Smooth muscle cell (in vitro differentiated cells): ENCODE results near the gene DNAI1. TPM values are rescaled to one million over a fixed set of nuclear protein-coding genes. Genes with fewer than 3 reads are reported as not detected.

Experiments
- DNase-seq: peaks from one replicate; lab custom pipeline; 2025; ENCODE audit not compliant: unreplicated experiment; lab: John Stamatoyannopoulos, UW
- H2AFZ ChIP-seq: fragments of 200-600 bp; sonication (generic); 2 replicates; pipeline ENCODE4 v1.6.0; 2016; ENCODE audit warnings: antibody characterized with exemption, low read depth, mild to moderate bottlenecking
- H3F3A ChIP-seq: fragments of 200-600 bp; sonication (generic); 2 replicates; pipeline ENCODE4 v1.6.0; 2017; ENCODE audit warnings: antibody characterized with exemption, low read depth
- H3K27ac ChIP-seq: fragments of 200-600 bp; sonication (generic); 2 replicates; pipeline ENCODE4 v1.5.1; 2016; ENCODE audit warnings: low read depth, mild to moderate bottlenecking
- H3K27me3 ChIP-seq: fragments of 200-600 bp; sonication (generic); 2 replicates; pipeline ENCODE4 v1.6.1; 2016; ENCODE audit warnings: low read depth, mild to moderate bottlenecking
- H3K36me3 ChIP-seq: fragments of 200-600 bp; sonication (generic); 2 replicates; pipeline ENCODE4 v1.5.1; 2016; ENCODE audit warnings: low read depth
- H3K4me1 ChIP-seq: fragments of 200-600 bp; sonication (generic); 2 replicates; pipeline ENCODE4 v1.5.1; 2016; ENCODE audit warnings: low read depth
- H3K4me2 ChIP-seq: fragments of 200-600 bp; sonication (generic); 2 replicates; pipeline ENCODE4 v1.6.0; 2016; ENCODE audit warnings: mild to moderate bottlenecking
- H3K4me3 ChIP-seq: fragments of 200-600 bp; sonication (generic); 2 replicates; pipeline ENCODE4 v1.5.1; 2016; ENCODE audit warnings: mild to moderate bottlenecking
- H3K79me2 ChIP-seq: fragments of 200-600 bp; sonication (generic); 2 replicates; pipeline ENCODE4 v1.6.0; 2016; ENCODE audit warnings: low read depth, mild to moderate bottlenecking
- H3K9ac ChIP-seq: fragments of 200-600 bp; sonication (generic); 2 replicates; pipeline ENCODE4 v1.6.0; 2016; ENCODE audit warnings: low read depth
- H3K9me3 ChIP-seq: fragments of 200-600 bp; sonication (generic); replicated peaks from 2 replicates; pipeline ENCODE4 v1.5.1; 2016; ENCODE audit warnings: low read depth
- H4K20me1 ChIP-seq: fragments of 200-600 bp; sonication (generic); 2 replicates; pipeline ENCODE4 v1.6.0; 2016; ENCODE audit warnings: low read depth
- WGBS: methylation state at CpG from one replicate; pipeline ENCODE4 v1.1.7; 2016; ENCODE audit warnings: low lambda C conversion rate; 5-methylcytosine and 5-hydroxymethylcytosine counted together
- polyA plus RNA-seq: library from polyadenylated mRNA; unstranded; fragments of >200 nt; fragmentation: Nextera tagmentation; extraction: Ambion mirVana; gene quantifications from 2 replicates; pipeline ENCODE4 v1.2.1, GENCODE V29; 2016
- total RNA-seq: library from RNA; depleted of rRNA; stranded (reverse); fragments of >200 nt; gene quantifications from 2 replicates; pipeline ENCODE4 v1.2.3, GENCODE V29; 2014
- TF ChIP-seq, protein P1 (sequence below): fragments of 200-600 bp; sonication (generic); IDR thresholded peaks from 2 replicates; pipeline ENCODE4 v1.5.1; 2017; ENCODE audit warnings: borderline replicate concordance, mild to moderate bottlenecking, antibody characterized with exemption; ENCODE audit not compliant: insufficient read depth, poor library complexity, severe bottlenecking

Gene DNAI1
- total and polyA plus RNA-seq, 2 experiments from 2014 or later = 0.31 TPM; not detected in 1

DNA sequence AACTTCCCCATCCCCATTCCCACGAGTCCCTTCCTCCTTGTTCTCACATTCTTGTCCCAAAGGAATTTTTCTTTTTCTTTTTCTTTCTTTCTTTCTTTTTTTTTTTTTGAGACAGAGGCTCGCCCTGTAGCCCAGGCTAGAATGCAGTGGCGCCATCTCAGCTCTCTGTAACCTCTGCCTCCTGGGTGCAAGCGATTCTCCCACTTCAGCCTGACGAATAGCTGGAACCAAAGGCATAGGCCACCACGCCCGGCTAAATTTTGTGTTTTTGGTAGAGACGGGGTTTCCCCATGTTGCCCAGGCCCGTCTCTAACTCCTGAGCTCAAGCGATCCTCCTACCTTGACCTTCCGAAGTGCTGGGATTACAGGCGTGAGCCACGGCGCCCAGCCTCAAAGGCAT lies 751 bp downstream of the DNAI1 start:
- no peaks in the 10 kb centered on the region for H3K36me3 ChIP-seq

DNA sequence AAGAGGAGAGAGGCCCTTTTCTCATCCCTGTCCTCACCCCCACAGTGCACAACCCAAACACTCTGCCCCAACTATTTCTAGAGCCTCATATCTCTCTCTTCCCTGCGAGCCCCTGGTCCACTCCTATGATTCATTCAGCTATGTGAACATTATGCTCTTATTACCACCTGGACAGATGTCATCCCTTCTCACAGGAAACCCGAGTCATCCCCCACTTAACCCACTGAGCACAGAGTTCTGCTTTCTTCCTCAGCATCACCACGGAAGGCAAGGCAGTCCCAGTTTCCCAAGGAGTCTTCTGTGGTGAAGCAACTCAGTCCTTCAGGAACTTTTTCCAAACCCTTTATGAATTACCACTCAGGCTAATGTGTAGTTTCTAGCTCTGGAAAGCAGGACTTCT lies 1.3 kb downstream of the DNAI1 start:
- H2AFZ ChIP-seq = no peak overlapping the region
- peaks cover 5% of the 10 kb centered on the region for H3K4me1 ChIP-seq
- H3K4me2 ChIP-seq = no peak overlapping the region
- DNase-seq = no peak
- H3K27me3 ChIP-seq = peaks cover 4% of the 10 kb centered on the region
- no peaks in the 10 kb centered on the region for H3F3A ChIP-seq
- peaks cover 19% of the 10 kb centered on the region for H4K20me1 ChIP-seq
- no peak overlapping the region for H3K4me3 ChIP-seq
- 62% methylated on average over 3 of the region's 3 CpGs for WGBS
- no peaks in the 10 kb centered on the region for H3K9me3 ChIP-seq
- no peaks in the 10 kb centered on the region for H3K36me3 ChIP-seq
- H3K9ac ChIP-seq = no peak overlapping the region
- TF ChIP-seq, protein P1, sequence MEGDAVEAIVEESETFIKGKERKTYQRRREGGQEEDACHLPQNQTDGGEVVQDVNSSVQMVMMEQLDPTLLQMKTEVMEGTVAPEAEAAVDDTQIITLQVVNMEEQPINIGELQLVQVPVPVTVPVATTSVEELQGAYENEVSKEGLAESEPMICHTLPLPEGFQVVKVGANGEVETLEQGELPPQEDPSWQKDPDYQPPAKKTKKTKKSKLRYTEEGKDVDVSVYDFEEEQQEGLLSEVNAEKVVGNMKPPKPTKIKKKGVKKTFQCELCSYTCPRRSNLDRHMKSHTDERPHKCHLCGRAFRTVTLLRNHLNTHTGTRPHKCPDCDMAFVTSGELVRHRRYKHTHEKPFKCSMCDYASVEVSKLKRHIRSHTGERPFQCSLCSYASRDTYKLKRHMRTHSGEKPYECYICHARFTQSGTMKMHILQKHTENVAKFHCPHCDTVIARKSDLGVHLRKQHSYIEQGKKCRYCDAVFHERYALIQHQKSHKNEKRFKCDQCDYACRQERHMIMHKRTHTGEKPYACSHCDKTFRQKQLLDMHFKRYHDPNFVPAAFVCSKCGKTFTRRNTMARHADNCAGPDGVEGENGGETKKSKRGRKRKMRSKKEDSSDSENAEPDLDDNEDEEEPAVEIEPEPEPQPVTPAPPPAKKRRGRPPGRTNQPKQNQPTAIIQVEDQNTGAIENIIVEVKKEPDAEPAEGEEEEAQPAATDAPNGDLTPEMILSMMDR = no peak
- H3K27ac ChIP-seq = no peak overlapping the region
- H3K79me2 ChIP-seq = peaks cover 29% of the 10 kb centered on the region

More for the DNA sequence above, 751 bp downstream of the DNAI1 start:
- Histone ChIP-seq H2AFZ (no peak overlapping the region), H3K4me2 (no peak overlapping the region), H3K9me3 (no peaks in the 10 kb centered on the region), H3K79me2 (peaks cover 35% of the 10 kb centered on the region), H3K27me3 (peaks cover under 1% of the 10 kb centered on the region), H3K27ac (no peak overlapping the region), H3K9ac (no peak overlapping the region), H3K4me3 (no peak overlapping the region), H3K4me1 (peaks cover 5% of the 10 kb centered on the region), H4K20me1 (peaks cover 25% of the 10 kb centered on the region), H3F3A (no peaks in the 10 kb centered on the region)
- WGBS = 88% methylated on average over 14 of the region's 14 CpGs
- no peak for DNase-seq
- TF ChIP-seq, protein P1 = no peak

- H3K9ac ChIP-seq = no peak overlapping the region
- peaks cover 13% of the 10 kb centered on the region for H3K27me3 ChIP-seq
- peaks cover 12% of the 10 kb centered on the region for H3K4me1 ChIP-seq
- no peaks in the 10 kb centered on the region for H3K9me3 ChIP-seq
- no peak overlapping the region for H3K4me2 ChIP-seq
- no peaks in the 10 kb centered on the region for H3K79me2 ChIP-seq
- WGBS = 78% methylated on average over 5 of the region's 5 CpGs
- DNase-seq = no peak
- no peaks in the 10 kb centered on the region for H3F3A ChIP-seq
- H3K27ac ChIP-seq = no peak overlapping the region
- no peaks in the 10 kb centered on the region for H4K20me1 ChIP-seq
- no peaks in the 10 kb centered on the region for H3K36me3 ChIP-seq
- H3K4me3 ChIP-seq = no peak overlapping the region
- TF ChIP-seq, protein P1 = no peak
- H2AFZ ChIP-seq = no peak overlapping the region
Measured at GRCh38 chr9:34463098-34463900, 4.7 kb downstream of the DNAI1 start.

DNA sequence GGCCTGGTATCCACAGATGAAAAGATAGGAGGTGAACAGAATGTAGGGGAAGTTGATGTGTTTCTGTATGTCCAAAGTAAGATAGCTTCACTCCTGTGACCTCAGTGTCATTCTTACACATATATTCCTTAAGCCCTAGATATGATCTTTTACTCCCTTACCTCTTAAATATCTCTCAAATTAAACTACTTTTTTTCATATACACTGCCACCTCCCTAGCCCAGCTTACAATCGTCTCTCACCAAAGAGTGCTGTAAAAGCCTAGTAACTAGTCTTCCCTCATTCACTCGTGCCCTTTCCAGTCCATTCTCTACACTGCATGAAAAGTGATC lies 5.3 kb downstream of the DNAI1 start:
- TF ChIP-seq, protein P1 = no peak
- Histone ChIP-seq H3K36me3 (no peaks in the 10 kb centered on the region), H3K4me3 (no peak overlapping the region), H3F3A (no peaks in the 10 kb centered on the region), H3K27me3 (peaks cover 13% of the 10 kb centered on the region), H4K20me1 (no peaks in the 10 kb centered on the region), H3K4me1 (peaks cover 12% of the 10 kb centered on the region), H3K4me2 (no peak overlapping the region), H3K27ac (no peak overlapping the region), H3K79me2 (no peaks in the 10 kb centered on the region), H3K9ac (no peak overlapping the region), H3K9me3 (no peaks in the 10 kb centered on the region), H2AFZ (no peak overlapping the region)
- WGBS = 91% methylated on average over 2 of the region's 2 CpGs
- no peak for DNase-seq
